Immature natural killer cell (primary cell): ENCODE data around the gene PTN. TPM values are rescaled to one million over a fixed set of nuclear protein-coding genes. Genes with fewer than 3 reads are reported as not detected.
"Not testable (repeated sequence)": the region's sequence is repeated elsewhere in the genome, so short reads cannot be mapped to it uniquely, and the experiment has no call there.

Experiments
- DNase-seq, 3 donors: peaks; one replicate each; pipeline ENCODE4 v3.0.0; 2022; ENCODE audit warnings: mixed read lengths in 1 of 3
- H3K27ac Mint-ChIP-seq, 6 donors: one replicate each; pipeline ENCODE4 v1.8.0; 2020; ENCODE audit warnings: mixed read lengths in 6 of 6, mild to moderate bottlenecking in 5 of 6, inconsistent platforms in 4 of 6, moderate library complexity in 3 of 6
- H3K27me3 Mint-ChIP-seq, 3 donors: one replicate each; pipeline ENCODE4 v1.8.0; 2020 to 2021; ENCODE audit warnings: low read depth in 3 of 3, mild to moderate bottlenecking in 3 of 3, mixed read lengths in 3 of 3, moderate library complexity in 3 of 3, inconsistent platforms in 1 of 3
- H3K36me3 Mint-ChIP-seq, 3 donors: one replicate each; pipeline ENCODE4 v1.8.0; 2020; ENCODE audit warnings: mixed read lengths in 3 of 3, inconsistent platforms in 2 of 3, mild to moderate bottlenecking in 2 of 3
- H3K4me1 Mint-ChIP-seq, 2 donors: one replicate each; pipeline ENCODE4 v1.8.0; 2020; ENCODE audit warnings: inconsistent platforms in 2 of 2, mild to moderate bottlenecking in 2 of 2, mixed read lengths in 2 of 2, moderate library complexity in 1 of 2
- H3K4me3 Mint-ChIP-seq, 5 donors: one replicate each; pipeline ENCODE4 v1.8.0; 2020; ENCODE audit warnings: mild to moderate bottlenecking in 5 of 5, mixed read lengths in 5 of 5, inconsistent platforms in 3 of 5, moderate library complexity in 3 of 5
- H3K9me3 Mint-ChIP-seq, 6 donors: one replicate each; pipeline ENCODE4 v1.8.0; 2020; ENCODE audit warnings: mild to moderate bottlenecking in 6 of 6, mixed read lengths in 6 of 6, inconsistent platforms in 4 of 6, moderate library complexity in 3 of 6
- polyA plus RNA-seq, 3 donors: library from polyadenylated mRNA; unstranded; fragments of 300-500 nt; fragmentation: Illumina TruSeq; gene quantifications; one replicate each; pipeline ENCODE4 v1.2.3, GENCODE V29; 2021

The PTN gene
- polyA plus RNA-seq, 3 donors from 2014 or later, result not detected

- no peak overlapping the region for H3K27ac Mint-ChIP-seq
- no peak overlapping the region for H3K4me3 Mint-ChIP-seq
- H3K4me1 Mint-ChIP-seq, result no peaks in the 10 kb centered on the region
- DNase-seq, result no peak
- H3K36me3 Mint-ChIP-seq, result peaks cover 0 to 3% (median 0%) of the 10 kb centered on the region in 3 donors
- peaks cover 4 to 48% (median 20%) of the 10 kb centered on the region in 6 donors for H3K9me3 Mint-ChIP-seq
- H3K27me3 Mint-ChIP-seq, result peaks cover 0 to 2% (median 0%) of the 10 kb centered on the region in 3 donors
Measured at GRCh38 chr7:137269240-137269639, 74.3 kb downstream of the PTN start.

- H3K4me3 Mint-ChIP-seq, H3K27me3 Mint-ChIP-seq, H3K27ac Mint-ChIP-seq, H3K4me1 Mint-ChIP-seq, H3K36me3 Mint-ChIP-seq, DNase-seq: not testable (repeated sequence)
- peaks cover 7 to 46% (median 20%) of the 10 kb centered on the region in 6 donors for H3K9me3 Mint-ChIP-seq
Measured at GRCh38 chr7:137268001-137268865, 75.3 kb downstream of the PTN start.

- no peak overlapping the region for H3K4me3 Mint-ChIP-seq
- H3K36me3 Mint-ChIP-seq, result peaks cover 0 to 3% (median 0%) of the 10 kb centered on the region in 3 donors
- H3K27me3 Mint-ChIP-seq, result peaks cover 0 to 2% (median 0%) of the 10 kb centered on the region in 3 donors
- H3K4me1 Mint-ChIP-seq, result no peaks in the 10 kb centered on the region
- DNase-seq, result no peak
- H3K9me3 Mint-ChIP-seq, result peaks cover 9 to 50% (median 25%) of the 10 kb centered on the region in 6 donors
- H3K27ac Mint-ChIP-seq, result no peak overlapping the region
Measured at GRCh38 chr7:137266764-137267163, 76.8 kb downstream of the PTN start.

GRCh38 chr7:137265480-137265879 is 78.1 kb downstream of the PTN start:
- H3K27me3 Mint-ChIP-seq, H3K27ac Mint-ChIP-seq, DNase-seq, H3K4me1 Mint-ChIP-seq, H3K4me3 Mint-ChIP-seq, H3K36me3 Mint-ChIP-seq: not testable (repeated sequence)
- peaks cover 9 to 41% (median 22%) of the 10 kb centered on the region in 6 donors for H3K9me3 Mint-ChIP-seq

- no peak for DNase-seq
- H3K9me3 Mint-ChIP-seq, result peaks cover 12 to 27% (median 16%) of the 10 kb centered on the region in 6 donors
- H3K4me3 Mint-ChIP-seq, result no peak overlapping the region
- no peaks in the 10 kb centered on the region for H3K27me3 Mint-ChIP-seq
- peaks cover 0 to 2% (median 0%) of the 10 kb centered on the region in 3 donors for H3K36me3 Mint-ChIP-seq
- no peaks in the 10 kb centered on the region for H3K4me1 Mint-ChIP-seq
- H3K27ac Mint-ChIP-seq, result no peak overlapping the region
Measured at GRCh38 chr7:137262599-137262998, 80.9 kb downstream of the PTN start.

- Mint-ChIP-seq H3K4me3 (no peak overlapping the region), H3K9me3 (peaks cover 6 to 26% (median 13%) of the 10 kb centered on the region in 6 donors), H3K27me3 (no peaks in the 10 kb centered on the region), H3K4me1 (no peaks in the 10 kb centered on the region), H3K36me3 (no peaks in the 10 kb centered on the region), H3K27ac (no peak overlapping the region)
- DNase-seq, result no peak
Measured at GRCh38 chr7:137258552-137258951, 85.0 kb downstream of the PTN start.

- Mint-ChIP-seq H3K9me3 (peaks cover 6 to 45% (median 11%) of the 10 kb centered on the region in 6 donors), H3K27me3 (no peaks in the 10 kb centered on the region)
Measured at GRCh38 chr7:137254766-137255165, 88.8 kb downstream of the PTN start.

GRCh38 chr7:137245890-137246289 is 97.6 kb downstream of the PTN start:
- Mint-ChIP-seq H3K27ac (no peak overlapping the region), H3K27me3 (peaks cover 0 to 2% (median 0%) of the 10 kb centered on the region in 3 donors), H3K4me1 (no peaks in the 10 kb centered on the region), H3K4me3 (no peak overlapping the region), H3K36me3 (no peaks in the 10 kb centered on the region), H3K9me3 (peaks cover 5 to 49% (median 17%) of the 10 kb centered on the region in 6 donors)
- DNase-seq, result no peak

More at GRCh38 chr7:137254766-137255165, 88.8 kb downstream of the PTN start:
- no peak for DNase-seq
- Mint-ChIP-seq H3K27ac (no peak overlapping the region), H3K36me3 (no peaks in the 10 kb centered on the region), H3K4me1 (no peaks in the 10 kb centered on the region), H3K4me3 (no peak overlapping the region)

- Mint-ChIP-seq H3K27ac (no peak overlapping the region), H3K9me3 (peaks cover 5 to 50% (median 18%) of the 10 kb centered on the region in 6 donors), H3K4me1 (no peaks in the 10 kb centered on the region), H3K36me3 (no peaks in the 10 kb centered on the region), H3K4me3 (no peak overlapping the region), H3K27me3 (peaks cover 0 to 2% (median 0%) of the 10 kb centered on the region in 3 donors)
- no peak for DNase-seq
Measured at GRCh38 chr7:137245186-137245585, 98.3 kb downstream of the PTN start.

- peaks cover 0 to 2% (median 0%) of the 10 kb centered on the region in 3 donors for H3K27me3 Mint-ChIP-seq
- H3K4me3 Mint-ChIP-seq, result no peak overlapping the region
- H3K4me1 Mint-ChIP-seq, result no peaks in the 10 kb centered on the region
- H3K36me3 Mint-ChIP-seq, result no peaks in the 10 kb centered on the region
- H3K27ac Mint-ChIP-seq, result no peak overlapping the region
- DNase-seq, result no peak
- H3K9me3 Mint-ChIP-seq, result peaks cover 5 to 40% (median 21%) of the 10 kb centered on the region in 6 donors
Measured at GRCh38 chr7:137243741-137244140, 99.8 kb downstream of the PTN start.

- Mint-ChIP-seq H3K4me1 (no peaks in the 10 kb centered on the region), H3K27me3 (peaks cover 0 to 2% (median 0%) of the 10 kb centered on the region in 3 donors), H3K9me3 (peaks cover 5 to 46% (median 21%) of the 10 kb centered on the region in 6 donors), H3K4me3 (no peak overlapping the region), H3K27ac (no peak overlapping the region), H3K36me3 (no peaks in the 10 kb centered on the region)
- DNase-seq, result no peak
Measured at GRCh38 chr7:137242616-137243015, 100.9 kb downstream of the PTN start.

- no peaks in the 10 kb centered on the region for H3K4me1 Mint-ChIP-seq
- peaks cover 5 to 49% (median 19%) of the 10 kb centered on the region in 6 donors for H3K9me3 Mint-ChIP-seq
- DNase-seq, result no peak
- H3K27me3 Mint-ChIP-seq, result peaks cover 0 to 2% (median 0%) of the 10 kb centered on the region in 3 donors
- no peak overlapping the region for H3K4me3 Mint-ChIP-seq
- H3K27ac Mint-ChIP-seq, result no peak overlapping the region
- no peaks in the 10 kb centered on the region for H3K36me3 Mint-ChIP-seq
Measured at GRCh38 chr7:137241655-137242360, 101.7 kb downstream of the PTN start.

- not testable (repeated sequence) for H3K27me3 Mint-ChIP-seq, DNase-seq, H3K36me3 Mint-ChIP-seq, H3K4me1 Mint-ChIP-seq, H3K27ac Mint-ChIP-seq, H3K4me3 Mint-ChIP-seq
- H3K9me3 Mint-ChIP-seq, result peaks cover 5 to 56% (median 18%) of the 10 kb centered on the region in 6 donors
Measured at GRCh38 chr7:137239186-137239585, 104.3 kb downstream of the PTN start.

- H3K4me3 Mint-ChIP-seq, result no peak overlapping the region
- DNase-seq, result no peak
- no peak overlapping the region for H3K27ac Mint-ChIP-seq
- H3K9me3 Mint-ChIP-seq, result peaks cover 2 to 45% (median 14%) of the 10 kb centered on the region in 6 donors
- no peaks in the 10 kb centered on the region for H3K4me1 Mint-ChIP-seq
- no peaks in the 10 kb centered on the region for H3K27me3 Mint-ChIP-seq
- H3K36me3 Mint-ChIP-seq, result no peaks in the 10 kb centered on the region
Measured at GRCh38 chr7:137235434-137235833, 108.1 kb downstream of the PTN start.
